ENCODE measurements around the gene RYR3. TPM values are rescaled to one million over a fixed set of nuclear protein-coding genes. Genes with fewer than 3 reads are reported as not detected.

The RYR3 gene
- total RNA-seq, 1 donor from 2014 or later, result not detected

DNA sequence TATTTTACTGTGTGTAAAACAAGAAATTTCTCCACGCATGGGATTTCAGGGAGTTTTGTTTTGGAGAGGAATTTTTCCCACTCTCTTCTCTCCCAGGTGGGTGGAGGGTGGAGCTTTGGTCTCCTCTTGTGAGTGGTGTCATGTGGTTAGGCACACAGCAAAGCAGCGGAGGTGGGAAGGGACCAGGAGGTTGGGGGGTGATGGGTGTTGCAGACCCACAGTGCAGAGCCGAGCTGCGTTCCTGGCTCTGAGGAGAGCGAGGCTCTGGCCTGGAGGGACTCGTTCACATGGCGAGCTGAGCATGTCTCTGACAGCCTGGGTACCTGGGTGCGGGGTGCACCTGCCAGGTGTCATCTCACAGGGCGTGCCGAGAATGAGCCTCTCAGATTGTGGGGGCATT is 87.8 kb downstream of the RYR3 start:
- TF ChIP-seq, protein P1, sequence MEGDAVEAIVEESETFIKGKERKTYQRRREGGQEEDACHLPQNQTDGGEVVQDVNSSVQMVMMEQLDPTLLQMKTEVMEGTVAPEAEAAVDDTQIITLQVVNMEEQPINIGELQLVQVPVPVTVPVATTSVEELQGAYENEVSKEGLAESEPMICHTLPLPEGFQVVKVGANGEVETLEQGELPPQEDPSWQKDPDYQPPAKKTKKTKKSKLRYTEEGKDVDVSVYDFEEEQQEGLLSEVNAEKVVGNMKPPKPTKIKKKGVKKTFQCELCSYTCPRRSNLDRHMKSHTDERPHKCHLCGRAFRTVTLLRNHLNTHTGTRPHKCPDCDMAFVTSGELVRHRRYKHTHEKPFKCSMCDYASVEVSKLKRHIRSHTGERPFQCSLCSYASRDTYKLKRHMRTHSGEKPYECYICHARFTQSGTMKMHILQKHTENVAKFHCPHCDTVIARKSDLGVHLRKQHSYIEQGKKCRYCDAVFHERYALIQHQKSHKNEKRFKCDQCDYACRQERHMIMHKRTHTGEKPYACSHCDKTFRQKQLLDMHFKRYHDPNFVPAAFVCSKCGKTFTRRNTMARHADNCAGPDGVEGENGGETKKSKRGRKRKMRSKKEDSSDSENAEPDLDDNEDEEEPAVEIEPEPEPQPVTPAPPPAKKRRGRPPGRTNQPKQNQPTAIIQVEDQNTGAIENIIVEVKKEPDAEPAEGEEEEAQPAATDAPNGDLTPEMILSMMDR (IDR thresholded peaks at IDR 0.05), result no peak
- Mint-ChIP-seq H3K9me3 (no peaks in the 10 kb centered on the region), H3K4me1 (no peaks in the 10 kb centered on the region), H3K27ac (no peak overlapping the region), H3K27me3 (peaks cover 4% of the 10 kb centered on the region), H3K4me3 (no peak overlapping the region), H3K36me3 (ENCODE audit: low read depth) (no peaks in the 10 kb centered on the region)
- DNase-seq, result no peak
- ChIA-PET POLR2A (no interaction called here), CTCF (no interaction called here)
- ATAC-seq (ENCODE audit: low read depth), result no peak
- intact Hi-C loops (cut with micrococcal nuclease), result no loop called here

DNA sequence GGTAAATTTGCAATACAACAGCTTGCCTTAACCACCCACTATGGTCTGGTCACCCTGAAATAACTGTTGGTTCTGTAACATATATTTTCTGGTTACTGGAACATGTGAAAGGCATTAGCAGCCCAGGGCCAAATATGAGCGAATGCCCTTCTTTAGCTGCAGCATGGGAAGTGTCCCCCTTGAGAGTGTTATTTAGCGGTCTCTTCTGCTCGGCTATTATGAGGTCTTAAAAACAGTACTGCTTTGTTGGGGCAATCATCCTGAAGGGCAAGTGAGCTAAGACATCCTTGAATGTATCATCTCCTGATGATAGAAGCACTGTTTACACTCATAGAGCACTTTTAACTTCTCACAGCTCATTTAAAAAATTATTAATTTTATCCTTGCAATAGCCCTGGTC is 90.2 kb downstream of the RYR3 start:
- Mint-ChIP-seq H3K4me1 (no peaks in the 10 kb centered on the region), H3K9me3 (no peaks in the 10 kb centered on the region), H3K4me3 (no peak overlapping the region), H3K27ac (no peak overlapping the region), H3K27me3 (peaks cover 4% of the 10 kb centered on the region), H3K36me3 (ENCODE audit: low read depth) (no peaks in the 10 kb centered on the region)
- no peak for ATAC-seq (ENCODE audit: low read depth)
- intact Hi-C loops (cut with micrococcal nuclease), result no loop called here
- DNase-seq, result no peak
- POLR2A ChIA-PET, result no interaction called here
- CTCF ChIA-PET, result no interaction called here
- TF ChIP-seq, protein P1 (IDR thresholded peaks at IDR 0.05), result no peak

DNA sequence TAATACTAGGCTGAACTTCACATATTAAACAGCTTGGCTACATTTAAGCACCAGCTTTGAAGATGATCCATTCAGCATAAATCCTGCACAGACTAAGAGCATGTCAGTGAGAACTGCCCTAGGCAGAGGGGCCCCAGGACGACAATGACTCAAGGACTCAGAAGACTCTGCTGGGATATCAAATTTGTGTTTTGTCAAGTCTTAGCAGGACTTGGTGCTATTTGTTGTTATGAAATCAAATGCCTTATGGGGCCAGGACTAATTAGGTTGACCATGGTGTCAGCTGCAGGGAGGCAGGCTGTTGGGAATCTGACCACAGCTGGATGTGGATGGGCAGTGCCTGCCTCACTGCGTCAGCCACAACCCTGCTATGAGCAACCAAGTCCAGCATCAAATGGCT is 91.8 kb downstream of the RYR3 start:
- Mint-ChIP-seq H3K27ac (no peak overlapping the region), H3K9me3 (no peaks in the 10 kb centered on the region), H3K36me3 (ENCODE audit: low read depth) (no peaks in the 10 kb centered on the region), H3K4me1 (no peaks in the 10 kb centered on the region), H3K4me3 (no peak overlapping the region), H3K27me3 (peaks cover 4% of the 10 kb centered on the region)
- ATAC-seq (ENCODE audit: low read depth) (no peak), DNase-seq (no peak)
- intact Hi-C loops (cut with micrococcal nuclease), result no loop called here
- POLR2A ChIA-PET, result no interaction called here
- TF ChIP-seq, protein P1 (IDR thresholded peaks at IDR 0.05), result no peak
- CTCF ChIA-PET, result interaction anchor here (0.5 kb wide), 1 partner anchor 1443 kb away, joined by 3 read pairs; no protein-coding TSS in a partner anchor

DNA sequence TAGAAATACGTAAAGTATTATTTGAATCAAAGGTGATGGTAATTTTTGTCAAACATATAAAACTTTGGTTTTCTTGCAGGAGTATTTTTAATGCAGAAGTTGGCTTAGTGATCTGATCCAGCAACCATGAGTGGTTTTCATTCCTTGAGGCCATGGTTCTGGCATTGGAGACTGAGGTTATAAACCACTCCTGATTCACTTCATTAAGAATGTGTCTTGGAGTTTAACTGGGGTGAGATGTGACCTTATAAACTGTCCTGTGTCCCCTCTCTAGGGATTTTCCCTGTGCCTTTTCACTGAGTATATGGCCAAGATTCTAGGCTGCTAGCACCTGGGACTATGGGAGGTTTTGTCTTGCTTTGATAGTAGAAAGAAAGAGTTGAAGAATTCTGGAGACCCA is 94.3 kb downstream of the RYR3 start:
- Mint-ChIP-seq H3K27ac (no peak overlapping the region), H3K27me3 (peaks cover 4% of the 10 kb centered on the region), H3K36me3 (ENCODE audit: low read depth) (no peaks in the 10 kb centered on the region), H3K9me3 (no peaks in the 10 kb centered on the region), H3K4me3 (no peak overlapping the region), H3K4me1 (no peaks in the 10 kb centered on the region)
- ChIA-PET POLR2A (no interaction called here), CTCF (no interaction called here)
- intact Hi-C loops (cut with micrococcal nuclease), result no loop called here
- TF ChIP-seq, protein P1 (IDR thresholded peaks at IDR 0.05), result no peak
- ATAC-seq (ENCODE audit: low read depth) (no peak), DNase-seq (no peak)

DNA sequence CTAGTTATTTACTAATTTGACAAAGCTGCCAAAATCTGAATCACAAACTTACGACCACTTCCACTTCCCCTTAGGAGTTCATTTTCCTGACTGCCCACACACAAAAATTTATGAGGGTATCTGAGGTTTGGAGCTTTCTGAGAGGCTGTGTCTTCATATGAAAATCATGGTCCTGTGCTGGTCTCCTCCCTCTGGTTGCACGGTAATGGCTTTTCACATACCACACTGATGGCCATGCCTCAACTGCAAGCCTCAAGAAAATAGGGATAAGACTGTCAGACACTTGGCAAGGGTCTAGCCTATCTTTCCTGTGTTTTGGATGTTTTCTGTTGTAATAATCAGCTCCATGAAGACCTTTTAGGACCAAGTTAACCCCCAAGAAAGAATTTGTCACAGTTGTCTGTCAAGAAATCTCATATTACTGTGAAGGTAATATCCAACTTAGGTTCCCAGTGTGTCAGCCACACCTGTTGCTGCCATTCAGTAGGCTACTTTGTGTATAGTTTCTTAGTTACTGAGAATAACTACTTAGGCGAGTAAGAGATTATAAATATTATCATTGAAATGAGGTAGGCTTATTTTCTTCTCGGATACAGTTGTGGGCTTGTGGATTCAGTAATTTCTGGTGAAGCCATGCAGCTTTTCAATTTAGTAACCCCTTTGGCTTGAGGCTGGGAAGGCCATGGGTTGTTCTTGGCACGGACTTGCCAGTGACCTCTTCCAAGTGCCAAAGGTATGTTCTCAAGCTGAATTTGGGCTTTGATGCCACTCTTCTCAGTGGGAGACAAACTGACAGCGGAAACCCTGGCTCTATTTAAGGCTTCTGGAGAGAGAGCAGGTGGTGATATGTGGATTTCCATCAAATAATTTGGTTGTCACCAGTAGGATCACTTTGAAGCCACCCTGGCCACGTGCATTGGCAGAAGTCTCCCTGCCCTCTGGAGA is 101.1 kb downstream of the RYR3 start:
- H3K27ac Mint-ChIP-seq, result no peak overlapping the region
- TF ChIP-seq, protein P1 (IDR thresholded peaks at IDR 0.05), result no peak
- ChIA-PET POLR2A (no interaction called here), CTCF (no interaction called here)
- no peaks in the 10 kb centered on the region for H3K4me1 Mint-ChIP-seq
- ATAC-seq (ENCODE audit: low read depth) (no peak), DNase-seq (no peak)
- no peaks in the 10 kb centered on the region for H3K27me3 Mint-ChIP-seq
- H3K9me3 Mint-ChIP-seq, result peaks cover 4% of the 10 kb centered on the region
- no peak overlapping the region for H3K4me3 Mint-ChIP-seq
- intact Hi-C loops (cut with micrococcal nuclease), result no loop called here
- no peaks in the 10 kb centered on the region for H3K36me3 Mint-ChIP-seq (ENCODE audit: low read depth)

Measured in activated B cell treated with CpG ODN at 0.5 μM for 24 hours (primary cell).